ENCODE measurements around the gene MGME1.
A peak's percentile ranks its signal among the peaks of the same experiment; 100 is the strongest.

Gene MGME1, protein sequence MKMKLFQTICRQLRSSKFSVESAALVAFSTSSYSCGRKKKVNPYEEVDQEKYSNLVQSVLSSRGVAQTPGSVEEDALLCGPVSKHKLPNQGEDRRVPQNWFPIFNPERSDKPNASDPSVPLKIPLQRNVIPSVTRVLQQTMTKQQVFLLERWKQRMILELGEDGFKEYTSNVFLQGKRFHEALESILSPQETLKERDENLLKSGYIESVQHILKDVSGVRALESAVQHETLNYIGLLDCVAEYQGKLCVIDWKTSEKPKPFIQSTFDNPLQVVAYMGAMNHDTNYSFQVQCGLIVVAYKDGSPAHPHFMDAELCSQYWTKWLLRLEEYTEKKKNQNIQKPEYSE

DNA sequence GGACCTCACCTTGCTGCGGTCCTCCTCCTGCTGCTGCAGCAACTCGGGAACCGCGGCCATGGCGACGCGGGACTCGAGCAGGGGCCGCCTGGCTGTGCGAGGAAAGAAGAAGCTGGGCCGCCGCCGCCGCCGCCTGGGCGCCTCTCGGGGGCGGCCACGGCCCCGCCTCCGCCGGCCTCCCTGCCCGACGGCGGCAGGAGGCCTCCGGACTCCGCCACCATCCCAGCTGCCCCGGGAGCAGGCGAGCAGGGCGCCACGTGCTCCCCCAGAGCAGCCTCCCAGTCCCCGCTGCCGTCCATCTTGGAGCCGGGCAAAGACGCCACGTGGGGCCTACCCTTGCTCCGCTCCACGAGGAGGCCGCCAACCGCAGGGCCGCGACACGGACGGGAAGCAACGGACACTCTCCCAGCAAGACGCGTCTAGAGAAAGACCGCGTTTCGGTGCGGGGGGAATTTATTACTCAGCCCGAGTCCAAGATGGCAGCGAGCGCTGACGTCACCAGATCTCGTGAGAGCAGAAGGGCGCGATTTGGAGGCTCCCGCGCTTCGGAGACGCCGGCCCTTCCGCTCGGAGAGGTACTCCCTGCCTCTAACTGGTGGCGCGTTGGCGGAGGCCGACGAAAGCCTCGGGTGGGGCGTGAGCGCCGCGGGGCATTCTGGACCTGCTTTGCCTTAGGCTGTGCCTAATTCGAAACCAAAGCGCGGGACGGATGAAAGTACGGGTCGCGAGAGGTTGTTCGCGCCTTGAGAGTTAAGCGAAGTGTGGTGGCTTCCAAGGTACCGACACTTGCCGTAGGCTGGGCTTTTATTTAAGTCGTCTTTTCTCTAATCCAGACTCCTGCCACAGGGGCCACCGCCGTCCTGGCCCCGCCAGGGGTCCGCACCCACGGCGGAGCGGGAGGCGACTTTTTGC is at the start of gene MGME1, which contains the start of gene SNX5:
MGME1 (plus strand) TSS at position 653 of the 912 bp plus-strand sequence. CDS start 842 bp downstream, outside the sequence.
SNX5 (minus strand) TSS at position 429 of the 912 bp plus-strand sequence; CDS start at position 60, 369 bp downstream.
- peak; percentile 99 for DNase-seq

DNA sequence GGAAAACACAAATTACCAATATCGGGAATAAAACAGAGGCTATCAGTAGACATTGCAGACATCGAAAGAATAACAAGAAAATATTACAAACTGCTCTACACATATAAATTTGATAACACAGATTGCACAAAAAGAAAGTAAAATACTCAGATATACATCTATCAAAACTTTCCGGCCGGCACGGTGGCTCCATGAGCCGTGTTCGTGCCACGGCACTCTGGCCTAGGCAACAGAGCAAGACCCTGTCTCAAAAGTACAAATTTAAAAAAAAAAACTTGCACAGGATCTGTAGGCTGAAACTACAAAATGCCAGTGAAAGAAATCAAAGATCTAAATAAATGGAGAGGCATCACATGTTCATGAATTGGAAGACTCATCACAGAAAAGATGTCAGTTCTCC is 49.7 kb upstream of the MGME1 start:
- no peak for DNase-seq

DNA sequence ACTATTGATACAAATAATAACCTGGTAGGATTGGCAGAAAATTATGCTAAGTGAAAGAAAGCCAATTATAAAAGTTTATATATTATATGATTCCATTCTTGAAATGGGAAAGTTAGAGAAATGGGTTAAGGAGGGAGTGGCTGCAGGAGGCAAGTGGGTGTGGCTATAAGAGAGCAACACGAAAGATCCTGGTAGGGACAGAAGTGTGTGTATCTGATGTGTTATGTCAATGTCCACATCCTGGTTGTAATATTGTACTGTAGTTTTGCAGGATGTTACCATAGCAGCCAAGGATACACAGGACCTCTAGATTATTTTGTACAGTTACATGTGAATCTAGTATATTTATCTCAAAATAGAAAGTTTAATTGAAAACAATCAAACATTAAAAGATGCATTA is 47.0 kb upstream of the MGME1 start:
- DNase-seq, result no peak

DNA sequence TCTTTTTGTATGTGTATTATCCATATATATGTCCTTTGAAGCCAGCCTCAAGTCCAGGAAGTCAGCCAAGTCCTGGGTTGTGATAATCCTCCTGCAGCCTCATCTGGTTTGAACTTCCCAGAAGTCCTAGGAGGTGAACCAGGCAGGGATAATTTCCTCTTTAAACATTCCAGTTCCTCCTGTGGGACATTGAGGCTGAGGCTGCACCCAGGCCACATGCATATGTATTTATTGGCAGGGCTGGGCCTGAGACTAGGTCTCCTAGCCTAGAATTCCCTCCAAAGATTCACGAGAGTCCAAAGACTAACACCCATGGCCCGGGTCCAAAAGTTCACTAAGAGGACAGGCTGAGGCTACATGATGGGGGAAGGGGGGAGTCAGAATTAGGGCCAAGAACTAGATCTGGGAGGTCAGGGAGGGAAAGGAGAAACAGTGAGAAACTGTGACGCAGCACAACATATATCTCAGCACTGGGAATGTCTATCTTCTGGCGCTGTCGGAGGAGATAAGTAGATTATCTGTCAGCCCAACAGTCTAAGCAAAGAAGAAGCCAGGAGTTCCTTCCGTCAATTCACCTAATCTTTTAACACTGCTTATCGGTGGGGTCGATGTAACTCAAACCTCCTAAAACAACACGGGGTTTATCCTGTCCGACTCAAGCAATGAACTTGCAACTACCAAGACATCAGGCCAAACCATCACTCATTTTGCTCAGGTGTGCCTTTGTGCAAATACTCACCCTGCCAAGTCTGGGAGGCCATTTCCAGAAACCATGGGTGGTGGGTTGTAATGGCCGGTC is 43.5 kb upstream of the MGME1 start:
- DNase-seq, result no peak

DNA sequence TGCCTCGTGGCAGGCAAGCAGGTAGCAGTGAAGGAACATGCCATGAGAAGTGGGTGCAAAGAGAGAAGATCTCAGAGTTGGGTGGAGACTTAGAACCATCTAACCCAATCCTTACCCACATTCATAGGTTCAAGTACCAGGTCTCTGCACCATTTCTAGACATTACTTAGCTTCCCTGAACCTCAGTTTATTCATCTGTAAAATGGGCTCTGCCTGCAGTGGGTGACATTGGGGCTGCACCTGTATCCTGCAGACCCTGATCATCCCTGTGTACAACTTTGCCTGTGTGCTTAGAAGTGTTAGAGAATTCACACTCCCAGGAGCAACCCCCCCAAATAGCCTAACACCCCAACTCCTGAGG is 42.9 kb upstream of the MGME1 start:
- no peak for DNase-seq

DNA sequence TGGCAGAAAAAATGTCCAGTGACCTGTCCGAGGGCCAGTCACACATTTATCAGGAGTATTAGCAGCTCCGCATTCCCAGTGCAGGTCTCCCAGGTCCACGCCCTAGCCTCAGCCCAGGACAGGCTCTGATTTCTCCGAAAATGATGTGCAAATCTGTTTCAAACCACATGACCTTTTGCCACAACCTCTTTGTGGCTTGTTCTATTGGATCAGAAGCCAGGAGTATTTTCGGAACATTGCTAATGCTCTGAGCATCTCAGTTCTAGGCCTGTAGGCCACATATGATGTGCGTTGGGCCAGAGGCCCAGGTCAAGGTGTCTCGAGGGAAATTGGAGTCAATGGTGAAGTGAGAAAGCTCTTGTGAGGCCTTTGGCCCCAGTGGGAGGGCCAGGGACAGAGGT is 40.6 kb upstream of the MGME1 start:
- DNase-seq, result no peak

DNA sequence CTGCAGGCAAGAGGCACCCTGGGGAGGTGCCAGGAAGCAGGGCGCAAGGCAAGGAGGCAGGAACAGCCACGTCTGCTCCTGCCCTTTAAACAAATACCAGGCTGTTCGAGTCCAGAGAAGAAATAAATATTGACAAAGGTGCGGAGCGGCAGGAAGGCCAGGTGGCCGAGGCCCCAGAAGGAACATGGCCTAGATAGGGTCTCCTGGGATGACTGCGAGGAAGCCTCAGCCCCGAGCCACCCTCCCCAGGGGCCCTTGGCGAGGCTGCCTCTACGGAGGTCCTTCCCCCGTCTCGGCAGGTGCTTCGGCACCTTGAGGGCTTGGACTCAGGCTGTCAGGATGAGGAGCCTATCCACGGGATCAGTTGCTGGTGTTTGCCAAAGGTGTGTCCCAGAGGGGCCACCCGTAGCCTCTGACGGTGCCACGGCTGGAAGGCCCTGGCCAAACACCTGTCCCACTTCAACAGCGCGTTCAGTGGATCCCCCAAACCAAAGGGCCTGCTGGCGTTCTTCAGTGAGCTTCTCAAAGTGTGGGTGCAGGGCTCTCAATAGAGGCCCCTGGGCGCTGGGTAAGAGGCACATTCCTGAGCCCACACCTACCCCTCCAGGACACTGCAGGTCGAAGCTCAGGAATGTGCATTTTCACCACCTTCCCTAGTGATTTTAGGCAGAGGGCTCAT is 40.0 kb upstream of the MGME1 start:
- DNase-seq, result no peak

DNA sequence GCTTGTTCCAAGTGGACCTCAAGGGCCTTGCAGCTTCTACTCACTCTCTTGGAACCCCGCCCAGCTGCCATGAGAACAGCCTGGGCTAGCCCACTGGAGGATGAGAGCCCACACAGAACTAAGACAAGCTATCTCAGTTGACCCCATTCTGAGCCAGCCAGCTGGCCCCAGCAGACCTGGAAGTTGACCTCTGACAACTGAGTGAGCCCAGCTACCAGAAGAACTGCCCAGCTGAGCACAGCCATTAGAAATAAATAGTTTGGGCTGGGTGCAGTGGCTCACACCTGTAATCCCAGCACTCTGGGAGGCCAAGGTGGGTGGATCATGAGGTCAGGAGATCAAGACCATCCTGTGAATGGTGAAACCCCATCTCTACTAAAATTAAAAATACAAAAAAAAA is 37.3 kb upstream of the MGME1 start:
- DNase-seq, result no peak

DNA sequence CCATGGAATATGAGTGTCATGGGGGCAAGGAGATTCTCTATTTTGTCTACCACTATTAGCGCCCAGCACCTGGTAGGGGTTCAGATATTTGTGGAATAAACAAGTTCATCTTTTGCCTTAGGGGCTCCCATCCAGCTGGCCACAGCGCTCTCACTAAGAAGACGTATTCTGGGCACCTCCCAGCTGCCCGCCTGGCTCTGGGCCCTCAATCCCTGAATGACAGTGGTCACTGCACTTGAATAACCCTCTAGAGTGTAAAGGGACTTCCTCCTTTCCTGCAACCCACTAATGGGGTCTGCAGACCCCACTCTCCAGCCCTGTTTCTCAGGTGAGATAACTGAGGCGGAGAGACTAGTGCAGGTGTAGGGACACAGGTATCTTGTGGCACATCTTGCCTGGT is 36.4 kb upstream of the MGME1 start:
- no peak for DNase-seq

DNA sequence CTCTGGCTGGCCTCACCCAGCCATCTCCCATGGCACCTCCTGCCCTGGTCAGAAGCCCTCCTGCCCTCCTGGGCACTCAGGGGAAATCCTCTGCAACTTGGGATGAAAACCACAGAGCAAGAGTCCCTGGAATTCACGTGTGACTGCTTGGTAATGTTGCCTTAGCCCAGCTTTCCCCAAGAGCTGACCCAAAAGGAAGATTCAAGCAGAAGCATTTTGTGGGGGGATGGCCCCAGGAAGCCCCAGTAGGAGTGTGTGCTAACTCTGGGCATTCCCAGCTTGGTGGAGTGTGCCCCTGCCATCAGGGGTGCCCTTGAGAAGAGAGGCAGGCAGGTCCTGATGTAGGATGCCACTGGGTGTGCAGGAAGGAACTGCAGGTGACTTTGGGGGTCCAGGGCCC is 35.7 kb upstream of the MGME1 start:
- no peak for DNase-seq

DNA sequence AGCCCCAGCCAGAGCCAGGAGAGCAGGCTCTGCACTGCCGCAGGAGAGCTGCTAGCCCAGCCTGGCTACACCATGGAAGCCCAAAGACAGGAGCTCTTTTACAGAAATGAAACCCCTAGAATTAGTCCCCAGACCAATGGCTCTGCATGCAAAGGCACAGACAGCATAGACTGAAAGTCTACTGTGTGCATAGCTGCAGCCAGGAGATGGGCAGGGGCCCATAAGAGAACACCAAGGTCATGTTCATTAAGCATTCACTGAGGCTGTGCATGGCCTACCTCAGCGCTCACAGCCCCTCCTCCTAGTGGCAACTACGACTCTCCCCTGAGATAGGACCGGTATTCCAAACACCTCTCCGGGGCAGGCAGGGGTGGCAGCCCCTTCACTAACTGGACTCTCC is 35.1 kb upstream of the MGME1 start:
- no peak for DNase-seq

DNA sequence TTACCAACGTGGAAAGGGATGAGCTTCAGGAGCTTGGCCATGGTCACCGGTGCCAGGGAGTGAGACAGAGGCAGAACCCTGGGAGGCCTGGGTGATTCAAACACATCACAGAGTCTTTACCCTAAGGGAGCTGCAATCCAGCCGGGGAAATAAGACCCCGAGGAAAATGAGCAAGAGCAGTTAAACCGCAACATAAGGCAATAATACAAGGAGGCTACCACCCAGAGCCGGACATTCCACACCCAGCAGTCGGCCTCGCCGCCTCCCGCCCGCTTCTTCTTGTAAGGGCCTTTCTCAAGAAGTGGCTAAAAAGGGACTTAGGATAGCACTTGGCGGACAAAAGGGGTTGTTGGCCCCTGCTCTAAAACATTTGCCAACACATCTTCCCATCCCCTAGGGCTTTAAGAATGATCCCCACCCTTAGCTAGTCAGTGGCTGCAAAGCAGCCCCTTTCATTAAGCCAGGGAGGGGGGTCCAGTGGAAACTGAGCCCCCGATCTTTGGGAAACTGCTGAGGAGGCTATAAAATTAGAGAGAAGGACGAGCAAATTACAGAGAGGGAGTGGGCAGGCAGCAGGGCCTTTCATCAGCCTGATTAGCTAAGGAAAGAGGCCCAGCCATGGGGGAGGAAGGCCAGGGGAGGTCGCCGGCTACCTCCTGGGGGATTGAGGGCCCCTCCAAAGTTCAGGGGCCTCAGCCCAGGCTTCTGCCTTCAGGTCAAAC is 34.5 kb upstream of the MGME1 start:
- no peak for DNase-seq

DNA sequence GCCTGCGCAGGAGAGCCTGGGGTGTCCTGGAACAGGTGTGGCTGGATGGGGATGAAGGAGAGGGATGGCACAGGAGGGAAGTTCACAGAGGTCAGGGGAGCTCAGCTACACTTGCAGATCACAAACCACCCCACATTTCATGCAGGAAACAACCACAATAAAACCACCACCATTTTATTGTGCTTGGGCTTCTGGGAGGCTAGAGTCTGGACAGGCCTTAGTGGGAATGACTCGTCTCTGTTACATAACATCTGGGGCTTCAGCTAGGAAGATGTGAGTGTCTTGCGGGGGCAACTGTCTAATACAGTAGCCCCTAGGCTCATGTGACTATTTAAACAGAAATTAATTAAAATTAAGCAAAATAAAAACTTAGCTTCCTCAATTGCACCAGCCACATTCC is 33.6 kb upstream of the MGME1 start:
- no peak for DNase-seq

DNA sequence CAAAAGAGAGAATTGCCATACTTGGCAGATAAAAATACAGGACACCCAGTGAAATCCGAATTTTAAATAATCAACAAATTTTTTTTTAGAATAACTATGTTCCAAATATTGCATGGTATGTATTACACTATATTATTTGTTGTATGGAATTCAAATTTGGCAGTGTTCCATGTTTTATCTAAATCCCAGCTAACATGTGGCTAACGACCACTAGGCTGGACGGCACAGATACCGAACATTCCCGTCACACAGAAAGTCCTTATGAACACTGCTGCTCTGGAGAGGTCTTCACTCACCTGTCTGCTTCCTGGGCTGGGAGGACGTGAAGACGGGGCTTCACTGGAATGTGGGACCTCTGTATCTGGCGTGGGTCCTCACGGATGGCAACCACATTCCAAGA is 33.1 kb upstream of the MGME1 start:
- no peak for DNase-seq

DNA sequence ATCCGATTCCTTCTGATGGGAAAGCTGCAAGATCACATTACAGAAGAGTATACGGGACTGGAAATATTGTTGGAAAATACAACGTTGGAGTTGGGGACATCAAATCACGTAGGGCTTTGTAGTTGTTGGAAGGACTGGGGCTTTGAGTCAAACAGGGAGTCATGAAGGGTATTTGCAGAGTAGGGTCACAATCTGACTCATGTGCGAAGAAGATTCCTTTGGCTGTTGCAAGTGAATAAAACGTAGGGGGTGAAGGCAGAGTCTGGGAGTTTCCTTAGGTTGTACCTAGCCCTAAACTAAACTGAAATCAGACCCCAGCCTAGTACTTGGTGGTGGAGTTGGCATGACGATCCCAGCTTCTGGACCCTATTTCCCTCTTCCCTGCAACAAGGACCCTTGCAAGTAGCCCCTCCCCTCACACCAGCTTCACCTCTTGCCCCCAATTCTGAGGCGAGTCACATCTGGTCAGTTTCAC is 32.5 kb upstream of the MGME1 start:
- DNase-seq, result no peak

DNA sequence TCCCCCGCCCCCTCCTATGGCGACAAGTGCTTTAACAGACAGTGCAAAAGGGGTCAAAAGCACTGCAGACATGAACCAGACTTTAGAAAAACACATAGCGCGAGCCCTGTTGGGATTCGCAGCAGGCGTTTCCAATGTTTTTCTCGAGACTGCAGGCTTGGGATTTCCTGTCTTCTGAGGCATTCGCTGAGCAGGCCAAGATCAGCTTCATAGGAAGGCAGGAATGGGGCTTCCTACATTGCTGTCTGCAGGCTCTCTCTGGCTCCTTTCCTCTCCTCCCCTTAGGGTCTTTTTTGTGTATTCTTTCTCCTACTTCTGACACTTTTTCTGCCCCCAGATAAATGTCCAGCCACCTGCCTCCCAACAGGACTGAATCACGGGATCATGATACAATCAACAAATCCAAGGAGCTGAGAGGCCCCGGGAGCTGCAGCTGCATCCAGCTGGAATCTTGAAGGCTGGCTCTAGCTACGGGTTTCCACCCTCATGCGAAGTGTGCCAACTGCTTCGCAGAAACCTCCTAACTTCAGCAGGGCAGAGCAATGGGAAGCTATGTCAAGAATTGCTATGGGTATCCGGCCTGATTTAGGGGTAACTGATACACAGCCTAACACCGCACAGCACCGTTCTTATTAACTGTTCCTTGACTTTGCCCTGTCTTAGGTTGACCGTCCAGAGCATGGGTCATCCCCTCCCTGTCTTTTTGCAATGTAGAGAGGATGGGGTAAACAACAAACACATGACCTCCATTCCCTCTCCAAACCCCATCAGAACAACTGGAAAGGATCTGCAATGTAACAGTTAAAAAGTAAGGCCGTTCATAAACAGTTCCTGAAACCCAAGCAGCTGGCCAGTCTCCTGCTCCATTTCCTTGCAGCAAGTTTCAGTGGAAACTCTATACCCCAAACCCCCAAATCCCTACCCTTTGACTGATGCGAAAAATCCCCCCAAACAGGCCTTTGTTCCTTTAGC is 31.8 kb upstream of the MGME1 start:
- DNase-seq, result no peak

DNA sequence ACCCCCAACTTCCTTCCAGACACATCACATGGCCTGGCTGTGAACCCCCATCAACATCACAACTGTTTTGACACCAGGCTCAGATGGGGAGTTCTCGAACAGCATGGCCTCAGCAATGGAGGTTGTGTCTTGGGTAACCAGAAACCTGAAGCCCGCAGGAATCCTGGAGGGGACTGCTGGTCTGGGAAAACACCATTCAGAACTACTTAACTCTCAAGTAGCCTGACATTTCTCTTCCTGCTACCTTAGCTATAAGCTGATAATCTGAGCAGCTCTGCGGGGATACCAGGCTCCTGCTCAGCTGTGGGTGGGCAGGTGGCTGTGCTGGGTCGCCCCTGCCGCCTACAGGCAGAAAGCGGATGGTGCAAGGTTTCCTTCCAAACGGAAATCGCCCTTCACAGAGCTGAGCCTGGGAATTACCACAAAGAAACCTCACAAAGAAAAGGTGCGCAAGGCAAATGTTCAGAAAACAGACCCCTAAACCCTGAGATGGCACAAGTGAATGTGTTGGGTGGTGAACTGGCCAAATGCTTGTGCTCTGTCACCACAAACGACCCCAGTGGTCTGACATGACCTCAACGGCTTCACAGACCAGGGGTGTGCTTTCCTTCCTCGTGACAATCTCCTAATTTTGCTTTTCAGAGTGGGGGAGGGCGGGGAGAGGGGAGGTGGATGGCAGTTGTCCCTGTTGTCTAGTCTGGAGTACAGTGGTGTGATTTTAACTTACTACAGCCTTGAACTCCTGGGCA is 29.8 kb upstream of the MGME1 start:
- peak; percentile 56 for DNase-seq

DNA sequence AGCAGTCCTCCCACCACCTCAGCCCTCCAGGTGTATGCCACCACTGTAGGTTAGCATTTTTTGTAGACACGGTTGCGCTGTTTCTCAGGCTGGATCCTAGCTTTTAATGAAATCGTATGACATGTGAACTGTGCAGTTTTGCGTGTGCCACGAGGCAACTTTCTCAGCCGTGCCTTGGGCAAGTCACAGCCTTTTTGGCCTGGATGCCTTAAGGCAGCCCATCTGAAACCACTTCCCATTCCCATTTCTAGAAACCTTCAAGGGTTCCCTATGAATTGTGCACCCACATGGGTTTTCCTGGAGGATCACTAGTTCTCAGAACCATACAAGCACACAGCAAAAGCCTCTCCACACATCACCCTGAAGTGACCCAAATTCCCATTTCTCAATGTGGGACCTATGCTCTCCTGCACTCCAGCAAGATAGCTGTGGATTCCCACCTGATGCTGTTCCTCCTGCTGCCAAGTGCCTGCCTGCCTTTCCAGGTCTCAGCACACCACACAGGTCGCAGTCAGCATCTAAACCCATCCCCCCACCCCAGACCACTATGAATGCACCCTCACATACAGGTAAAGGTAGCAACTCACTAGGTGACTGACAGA is 29.1 kb upstream of the MGME1 start:
- DNase-seq, result no peak

DNA sequence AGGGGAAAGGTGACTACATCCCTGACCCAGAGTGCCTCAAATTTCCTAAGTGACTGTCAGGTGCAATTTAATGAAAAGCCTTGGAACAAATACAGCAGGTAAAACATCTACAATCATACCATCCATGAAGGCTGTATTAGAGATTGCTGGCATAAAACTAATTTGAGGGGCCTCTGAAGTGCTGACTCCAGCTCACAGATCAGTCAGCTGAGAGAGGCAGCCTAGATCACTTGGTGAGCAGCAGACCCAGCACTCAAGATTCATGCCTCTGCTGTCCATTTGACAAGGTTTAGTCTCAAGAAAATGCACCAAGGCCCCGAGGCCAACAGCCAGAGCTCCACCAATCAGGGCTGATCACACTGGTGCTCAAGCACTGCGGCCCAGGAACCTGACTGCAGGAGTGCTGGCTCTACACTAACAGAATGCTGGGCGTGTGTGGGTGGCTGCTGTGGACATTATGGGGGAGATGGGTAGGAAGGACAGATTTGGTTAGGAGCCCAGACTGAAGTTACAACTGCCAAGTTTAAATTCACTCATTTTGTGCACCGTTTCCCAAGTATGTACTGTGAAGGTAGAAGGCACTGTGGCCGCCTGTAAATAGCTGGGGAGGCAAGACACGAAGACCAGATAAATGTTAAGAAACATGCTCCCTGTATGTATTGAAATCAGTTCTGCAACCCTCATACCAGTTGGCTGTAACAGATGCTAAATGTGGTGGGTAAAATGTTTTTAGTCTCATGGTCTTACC is 28.4 kb upstream of the MGME1 start:
- no peak for DNase-seq

All from stimulated activated CD4-positive, alpha-beta T cell treated with anti-CD3 and anti-CD28 coated beads, Interleukin-4, amount 100 ng/mL, for 1 hour (primary cell).